ENCODE measurements around the gene MLPH.
"Not testable (repeated sequence)": the region's sequence is repeated elsewhere in the genome, so short reads cannot be mapped to it uniquely, and the experiment has no call there.

The MLPH gene

DNA sequence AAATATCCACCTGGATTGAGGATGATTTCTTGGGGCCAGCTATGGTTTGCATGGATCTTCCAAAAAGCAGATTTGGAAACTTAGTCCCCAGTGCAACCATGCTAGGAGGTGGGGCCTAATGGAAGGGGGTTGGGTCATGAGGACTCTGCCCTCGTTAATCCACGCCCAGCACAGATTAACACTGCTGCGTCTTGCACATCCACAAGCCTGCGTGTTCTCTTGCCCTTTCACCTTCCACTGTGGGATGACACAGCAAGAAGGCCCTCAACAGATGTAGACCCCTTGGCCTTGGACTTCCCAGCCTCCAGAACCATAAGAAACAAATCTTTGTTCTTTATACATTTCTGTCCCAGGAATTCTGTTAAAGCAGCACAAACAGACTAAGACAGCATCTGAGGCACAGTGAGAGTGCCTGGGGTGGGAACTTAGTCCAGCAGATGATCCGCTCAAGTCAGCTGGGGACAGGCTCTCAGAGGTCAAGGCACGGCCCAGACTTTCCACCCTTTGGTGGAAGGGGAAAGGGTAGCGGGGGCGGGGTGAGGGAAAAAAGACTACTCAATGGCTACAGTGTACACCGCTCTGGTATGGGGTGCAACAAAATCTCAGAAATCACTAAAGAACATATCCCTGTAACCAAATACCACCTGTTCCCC, 101.1 kb downstream of the MLPH start:
- no peak for DNase-seq (ENCODE audit: low spot score)

DNA sequence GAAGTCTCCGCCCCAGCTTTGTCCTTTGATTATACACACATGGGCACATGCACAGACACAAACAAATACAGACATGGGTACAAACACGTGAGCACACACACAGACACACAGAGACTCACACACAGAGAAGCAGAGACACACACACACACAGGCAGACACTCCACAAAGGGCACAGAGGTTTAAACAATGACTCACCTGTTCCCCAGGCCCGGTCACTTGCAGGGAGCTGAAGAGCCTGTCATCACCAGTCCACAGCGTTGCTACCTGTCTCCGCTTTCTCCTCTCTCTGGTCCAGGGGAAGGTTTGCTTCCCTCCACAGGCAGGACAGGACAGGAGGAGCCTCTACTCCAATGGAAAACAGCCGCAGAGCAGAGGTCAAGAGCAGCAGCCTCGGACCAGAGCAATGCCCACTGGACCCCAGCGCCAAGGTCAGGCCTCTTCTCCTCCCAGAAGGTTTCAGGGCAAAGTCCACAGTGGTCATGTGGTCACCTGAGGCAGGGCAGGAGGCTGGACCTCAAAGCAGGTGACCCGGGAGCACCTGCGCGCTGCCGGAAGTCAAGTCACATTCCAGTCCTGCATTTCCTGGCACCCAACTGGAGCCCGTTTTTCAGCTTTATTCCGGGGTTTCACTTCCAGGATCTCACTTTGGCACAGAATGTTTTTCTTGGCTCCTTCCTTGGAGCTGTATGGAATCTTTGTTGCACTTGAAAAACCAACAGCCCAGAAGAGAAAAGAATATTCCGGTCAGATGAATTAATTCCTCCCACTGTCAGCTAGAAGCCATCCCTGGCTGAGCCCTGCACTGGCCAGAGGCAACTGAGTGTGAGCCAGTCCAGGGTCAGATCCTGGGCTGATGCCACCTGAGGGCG, 103.5 kb downstream of the MLPH start, which contains the start of gene RAB17:
TSS of gene RAB17 (minus strand) at position 463 of the 869 bp plus-strand sequence. CDS start 4,580 bp downstream, outside the sequence.
- no peak for DNase-seq (ENCODE audit: low spot score)

DNA sequence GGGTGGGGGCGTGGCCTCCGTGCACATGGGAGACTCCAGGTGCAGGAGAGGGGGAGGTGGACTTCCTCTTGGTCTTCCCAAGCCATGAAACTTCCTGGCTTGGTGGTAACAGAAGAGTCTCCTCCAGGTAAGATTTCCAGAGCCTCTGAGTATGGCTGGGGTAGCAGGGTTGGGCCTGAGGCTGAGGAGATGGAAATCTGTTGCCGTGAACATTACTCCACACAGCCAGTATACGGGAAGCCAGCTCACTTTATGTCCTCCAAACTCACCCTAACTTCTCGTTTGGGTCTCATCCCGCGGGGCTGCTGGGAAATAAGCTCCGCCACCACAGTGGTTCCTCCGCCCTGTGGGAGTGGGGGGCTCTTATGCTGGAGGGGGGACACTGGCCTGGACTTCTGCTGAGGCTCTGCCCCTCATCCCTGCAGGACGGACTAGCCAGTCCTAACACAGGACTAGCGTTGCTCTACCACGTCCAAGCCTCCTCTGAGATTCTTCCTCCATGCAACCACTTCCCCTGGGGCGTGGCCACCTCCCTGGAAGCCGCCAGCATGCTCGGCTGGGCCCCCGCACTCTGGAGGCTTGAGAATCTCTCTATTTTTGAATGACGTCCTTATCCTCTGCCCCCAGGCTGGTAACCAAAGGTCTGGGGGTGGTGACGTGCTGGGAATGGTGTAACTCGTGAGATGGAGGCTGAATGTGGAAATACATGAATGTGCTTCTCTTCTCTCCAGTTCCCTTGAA, 104.3 kb downstream of the MLPH start:
- DNase-seq (ENCODE audit: low spot score), result peak; percentile 30

DNA sequence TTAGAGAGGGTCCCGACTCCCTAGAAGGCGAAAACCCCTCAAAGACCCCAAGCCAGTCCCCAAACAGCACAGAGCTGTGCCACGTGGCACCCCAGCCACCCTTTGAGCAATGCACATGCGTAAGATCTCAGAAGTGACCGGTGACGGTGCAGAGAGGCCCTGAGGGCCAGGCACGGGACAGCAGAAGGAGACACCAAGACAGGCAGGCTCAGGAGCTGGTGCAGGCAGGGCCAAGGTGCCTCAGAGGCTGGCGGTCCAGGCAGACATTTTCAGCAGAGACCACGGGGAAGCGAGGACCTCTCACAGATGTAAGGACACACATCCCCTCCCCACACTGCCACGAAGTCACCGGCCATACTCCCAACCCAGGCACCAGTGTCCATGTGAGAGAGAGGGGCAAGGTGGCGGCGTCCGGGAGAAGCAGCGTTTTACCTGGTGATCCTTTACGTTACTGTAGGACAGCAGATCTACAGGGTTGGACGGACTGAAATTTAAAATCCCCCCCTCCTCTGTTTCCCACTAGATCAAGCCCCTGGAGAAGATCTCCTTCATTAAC, 105.5 kb downstream of the MLPH start:
- no peak for DNase-seq (ENCODE audit: low spot score)

DNA sequence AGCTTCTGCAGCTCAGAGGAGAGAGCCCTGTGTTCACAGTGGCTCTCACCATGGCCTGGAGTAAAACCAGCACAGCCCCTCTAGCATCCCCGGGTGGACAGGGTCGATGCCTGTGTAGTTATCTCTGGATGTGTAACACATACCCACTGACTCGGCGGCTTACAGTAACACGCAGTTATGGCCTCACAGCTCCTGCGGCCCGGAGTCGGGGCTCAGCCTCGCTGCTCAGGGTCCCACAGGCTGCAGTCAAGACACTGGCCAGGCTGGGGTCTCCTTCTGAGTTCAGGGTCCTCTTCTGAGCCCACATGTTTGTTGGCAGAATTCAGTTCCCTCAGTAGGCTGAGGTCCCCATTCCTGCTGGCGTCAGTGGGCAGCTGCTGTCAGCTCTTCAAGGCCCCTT, 106.0 kb downstream of the MLPH start:
- no peak for DNase-seq (ENCODE audit: low spot score)

DNA sequence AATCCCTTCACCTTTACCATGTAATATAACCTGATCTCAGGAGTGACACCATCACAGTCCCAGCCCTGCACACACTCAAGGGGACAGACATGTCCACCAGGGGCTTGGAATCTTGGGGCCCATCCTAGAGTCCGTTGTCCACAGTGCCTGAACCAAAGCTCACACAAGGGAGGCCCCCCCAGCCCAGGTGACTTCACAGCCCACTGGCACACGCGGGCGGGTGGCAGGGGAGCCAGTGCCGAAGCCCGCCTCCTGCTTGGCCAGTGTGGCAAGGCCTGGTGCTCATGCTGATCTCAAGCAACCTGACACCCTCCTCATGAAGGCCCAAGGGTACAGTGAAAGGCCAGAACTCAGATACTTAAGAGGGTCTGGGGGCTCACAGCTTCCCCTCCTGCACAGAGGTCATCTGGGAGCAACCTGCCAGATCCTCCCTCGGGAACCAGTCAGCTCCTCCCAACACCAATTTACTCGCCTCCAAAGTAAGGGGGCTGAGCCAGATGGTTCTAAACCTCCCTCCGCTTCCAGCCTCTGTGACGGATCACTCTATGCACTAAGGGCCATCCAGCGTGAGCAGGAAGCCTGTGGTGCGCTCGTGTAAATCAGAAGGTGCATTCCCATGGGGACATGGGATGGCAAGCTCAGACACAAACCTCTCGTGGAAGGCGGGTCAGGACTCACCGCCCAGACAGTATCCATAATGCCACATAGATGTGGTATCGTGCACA, 106.7 kb downstream of the MLPH start:
- no peak for DNase-seq (ENCODE audit: low spot score)

DNA sequence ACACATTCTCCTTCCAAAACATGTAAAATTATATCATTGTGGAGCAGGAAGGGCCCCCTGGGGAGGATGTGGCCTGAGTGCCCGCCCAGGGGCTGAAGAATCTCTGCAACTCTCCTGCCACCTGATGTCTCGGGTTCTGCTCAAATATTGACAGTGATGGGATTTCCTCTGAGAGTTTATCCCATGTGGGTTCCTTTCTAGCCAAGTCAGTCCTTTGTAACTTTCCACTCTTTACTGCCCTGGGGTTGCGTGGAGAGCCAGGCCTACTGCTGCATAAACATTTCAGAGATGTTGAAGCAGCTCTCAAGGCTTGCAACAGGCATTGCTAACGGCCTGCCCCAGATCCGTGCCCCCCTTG, 107.4 kb downstream of the MLPH start:
- DNase-seq (ENCODE audit: low spot score), result no peak

DNA sequence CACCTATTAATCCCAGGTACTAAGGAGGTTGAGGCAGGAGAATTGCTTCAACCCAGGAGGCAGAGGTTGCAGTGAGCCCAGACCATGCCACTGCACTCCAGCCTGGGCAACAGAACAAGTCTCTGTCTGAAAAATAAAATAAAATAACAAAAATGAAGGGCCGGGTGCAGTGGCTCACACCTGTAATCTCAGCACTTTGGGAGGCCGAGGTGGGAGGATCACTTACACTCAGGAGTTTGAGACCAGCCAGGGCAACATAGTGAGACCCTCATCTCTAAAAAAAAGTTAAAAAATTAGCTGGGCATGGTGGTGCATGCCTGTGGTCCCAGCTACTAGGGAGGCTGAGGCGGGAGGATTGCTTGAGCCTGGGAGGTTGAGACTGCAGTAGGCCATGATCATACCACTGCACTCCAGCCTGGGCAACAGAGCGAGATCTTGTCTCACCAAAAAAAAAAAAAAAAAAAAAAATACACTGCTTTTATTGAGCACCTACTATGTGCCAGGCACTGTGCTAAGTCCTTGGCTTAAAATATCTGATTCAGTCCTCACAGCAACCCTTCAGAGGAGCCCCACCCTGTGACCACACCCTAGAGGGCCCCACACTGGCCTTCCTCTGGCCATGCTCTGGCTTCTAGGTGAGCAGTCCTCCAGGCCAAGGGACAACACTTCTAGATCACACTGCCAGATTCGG, 108.9 kb downstream of the MLPH start:
- DNase-seq (ENCODE audit: low spot score), result not testable (repeated sequence)

DNA sequence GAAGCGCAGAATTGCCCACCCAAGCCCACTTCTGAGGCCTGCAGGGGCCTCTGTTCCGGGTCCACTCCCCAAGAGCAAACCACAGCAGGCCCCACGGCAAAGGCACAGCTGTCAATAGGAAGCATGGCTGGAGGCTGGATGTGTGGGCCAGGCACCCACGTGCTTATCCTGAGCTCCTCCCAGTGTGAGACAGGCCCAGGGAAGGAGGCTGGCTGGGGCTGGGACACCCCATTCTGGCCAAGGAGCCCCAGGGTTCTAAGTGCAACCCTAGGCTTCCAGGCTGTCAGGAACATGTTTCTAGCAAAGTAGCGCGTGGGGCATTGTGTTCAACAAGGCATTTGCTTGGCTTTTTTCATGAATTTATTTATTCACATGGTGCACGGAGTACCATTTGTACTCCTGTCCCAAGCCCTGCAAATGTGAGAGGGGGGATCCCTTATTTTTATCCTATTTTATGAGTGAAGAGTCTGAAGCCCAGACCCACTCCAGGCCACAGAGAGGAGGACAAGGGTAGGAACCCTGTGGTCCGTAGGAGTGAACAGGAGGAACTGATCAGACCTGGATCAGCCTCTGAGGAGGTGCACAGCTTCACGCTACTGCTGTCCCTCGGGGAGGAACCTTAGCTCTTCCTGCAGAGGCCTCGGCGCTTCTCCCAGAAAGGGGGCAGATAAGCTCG, 109.6 kb downstream of the MLPH start:
- no peak for DNase-seq (ENCODE audit: low spot score)

DNA sequence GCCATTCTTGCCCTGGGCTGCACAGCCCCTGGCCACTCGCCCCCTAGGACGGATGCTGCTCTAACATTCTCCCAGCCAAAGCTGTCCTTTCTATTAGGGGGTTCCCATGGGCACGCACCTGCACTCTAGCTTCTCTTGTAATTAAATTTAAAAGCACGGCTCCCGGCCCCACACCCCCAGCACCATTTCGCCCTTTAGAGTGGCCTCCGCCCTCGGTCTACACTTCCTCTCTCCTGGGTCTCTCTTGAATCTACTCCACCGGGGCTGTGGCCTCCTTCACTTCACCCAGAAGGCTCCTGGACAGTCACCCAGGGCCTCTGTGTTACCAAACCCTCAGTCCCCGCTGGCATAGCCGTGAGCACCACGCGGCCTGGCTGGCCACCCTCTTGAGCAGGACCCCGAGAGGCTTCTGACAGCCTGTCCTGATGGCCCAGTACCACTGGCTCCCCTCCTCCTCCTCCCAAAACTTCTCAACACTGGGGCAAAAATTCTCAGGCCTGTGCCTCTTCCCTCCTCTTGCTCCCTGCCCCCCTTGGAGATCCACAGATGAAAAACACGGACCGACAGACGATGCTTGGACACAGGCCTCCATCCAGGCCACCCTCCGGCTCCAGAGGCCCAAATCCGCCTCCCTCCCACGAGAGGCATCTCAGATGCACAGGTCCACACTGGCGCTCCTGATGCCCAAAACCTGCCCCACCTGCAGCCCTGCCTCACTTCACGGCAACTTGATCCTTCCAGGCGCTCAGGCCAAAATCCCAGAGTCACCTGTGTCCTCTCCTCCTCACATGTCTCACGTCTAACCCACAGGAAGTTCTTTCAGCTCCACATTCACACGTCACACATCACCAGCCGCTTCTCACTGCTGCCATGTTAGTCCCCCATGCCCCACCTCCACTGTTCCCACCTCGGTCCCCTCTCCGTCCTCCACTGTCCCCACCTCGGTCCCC, 110.4 kb downstream of the MLPH start:
- DNase-seq (ENCODE audit: low spot score), result no peak

DNA sequence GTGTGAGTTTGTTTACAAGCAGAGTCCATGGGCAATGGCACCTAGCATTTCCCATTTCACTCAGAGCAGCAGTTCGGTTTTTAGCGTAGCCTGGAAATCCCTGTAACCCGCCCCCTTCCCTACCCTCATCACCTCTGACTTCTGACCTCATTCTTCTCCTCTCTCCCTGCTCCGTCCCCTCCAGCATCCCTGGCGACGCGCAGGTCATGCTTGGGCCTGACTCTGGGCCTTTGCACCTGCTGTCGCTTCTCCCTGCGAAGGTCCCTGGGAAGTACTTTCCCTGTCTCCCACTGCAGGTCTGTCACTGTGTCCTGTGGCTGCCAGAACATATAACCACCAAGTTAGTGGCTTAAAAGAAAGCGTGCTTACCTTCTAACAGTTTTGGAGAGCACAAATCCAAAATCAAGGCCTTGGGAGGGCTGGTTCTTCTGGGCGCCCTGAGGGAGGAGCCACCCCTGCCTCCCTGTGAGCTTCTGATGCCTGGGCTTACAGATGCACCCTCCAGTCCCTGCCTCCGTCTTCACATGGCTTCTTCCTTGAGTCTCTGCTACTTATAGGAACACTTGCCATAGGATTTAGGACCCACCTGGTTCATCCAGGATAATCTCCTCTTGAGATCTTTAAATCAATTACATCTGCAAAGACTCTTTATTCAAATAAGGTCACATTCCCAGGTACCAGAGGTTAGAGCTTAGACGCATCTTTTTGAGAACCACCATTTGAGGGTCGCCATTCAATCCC, 111.6 kb downstream of the MLPH start:
- no peak for DNase-seq (ENCODE audit: low spot score)

DNA sequence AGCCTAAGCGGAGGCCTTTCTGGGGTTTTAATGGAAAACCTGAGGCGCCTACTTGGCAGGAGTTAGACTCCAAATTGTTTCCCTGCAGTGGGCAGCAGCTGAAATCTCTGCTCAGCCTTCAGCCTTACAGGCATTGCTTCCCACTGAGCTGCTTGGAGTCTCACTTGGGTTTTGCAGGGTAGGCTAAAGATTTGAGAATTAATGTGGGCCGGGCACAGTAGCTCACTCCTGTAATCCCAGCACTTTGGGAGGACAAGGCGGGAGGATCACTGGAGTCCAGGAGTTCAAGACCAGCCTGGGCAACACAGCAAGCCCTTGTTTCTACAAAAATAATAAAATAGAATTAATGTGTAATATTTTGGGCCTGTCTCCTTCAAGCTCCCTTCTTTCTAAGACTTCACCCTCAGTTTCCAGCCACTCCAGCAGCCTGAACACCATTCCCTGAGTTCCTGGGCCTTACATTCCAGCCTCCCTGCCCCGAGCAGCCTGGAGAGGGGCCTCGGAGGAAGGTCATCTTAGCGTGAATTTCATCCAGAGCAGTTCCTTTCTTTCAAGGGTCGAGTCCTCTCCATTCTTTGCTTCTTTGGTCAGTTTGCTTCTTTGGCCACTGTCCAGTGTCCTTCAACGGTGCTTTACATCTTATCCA, 112.5 kb downstream of the MLPH start:
- no peak for DNase-seq (ENCODE audit: low spot score)

DNA sequence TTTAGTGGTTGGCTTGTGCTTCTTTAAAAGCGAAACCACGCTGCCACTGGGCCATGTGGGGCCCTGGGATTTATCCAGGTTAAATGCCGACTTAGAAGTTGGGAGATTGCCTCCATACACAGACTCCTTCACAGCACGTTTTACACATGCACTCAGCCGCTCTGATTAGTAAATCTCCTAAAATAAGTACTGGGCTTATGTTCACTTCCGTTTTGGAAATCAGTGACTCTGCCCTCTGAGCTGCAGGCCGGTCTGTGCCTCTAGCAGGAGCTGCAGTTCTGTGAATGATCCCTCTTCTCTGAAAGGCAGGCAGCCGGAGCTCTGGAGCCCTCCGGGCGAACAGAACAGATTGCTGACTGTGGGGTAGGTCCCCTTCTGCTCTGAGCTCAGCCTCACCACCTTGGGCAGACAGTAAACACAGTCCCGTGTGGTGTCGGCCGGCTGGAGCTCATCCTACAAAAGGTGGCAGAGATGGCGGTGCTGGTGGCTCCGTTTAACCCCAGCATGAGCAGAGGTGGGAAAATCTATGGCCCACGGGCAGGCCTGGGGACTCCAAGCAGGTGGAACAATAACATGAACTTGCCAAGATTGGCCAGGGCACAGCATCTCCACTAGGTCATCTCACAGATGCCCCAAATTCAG, 113.3 kb downstream of the MLPH start:
- no peak for DNase-seq (ENCODE audit: low spot score)

DNA sequence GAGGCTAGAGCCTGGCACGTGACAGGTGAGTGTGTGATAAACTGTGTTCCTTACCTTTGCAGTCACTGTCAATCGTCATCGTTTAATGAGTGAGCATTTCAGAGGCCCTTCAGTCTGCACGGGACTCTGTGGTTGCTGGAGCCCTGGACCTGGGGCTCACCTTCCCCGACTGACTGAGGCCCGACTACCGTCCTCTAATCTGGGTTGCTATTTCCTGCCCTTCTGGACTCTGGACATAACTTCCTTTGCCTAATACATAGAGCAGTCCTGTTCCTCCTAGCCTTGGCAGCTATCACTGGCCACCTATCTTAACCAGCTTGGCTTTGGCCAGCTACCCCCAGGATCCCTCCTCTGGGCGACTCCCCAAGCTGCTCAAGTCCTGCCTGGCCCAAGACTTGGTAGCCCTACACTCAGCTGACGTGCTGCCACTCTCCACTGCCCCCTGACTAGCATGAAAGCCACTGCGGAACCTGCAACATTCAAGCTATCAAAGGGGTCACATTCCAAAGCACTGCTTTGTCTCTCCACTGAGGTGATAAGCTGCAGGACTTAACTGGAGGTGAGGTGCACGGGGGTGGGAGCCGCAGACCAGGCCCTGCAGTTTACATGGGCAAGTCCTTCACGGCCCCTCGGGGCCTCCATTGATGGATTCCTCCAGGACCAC, 114.5 kb downstream of the MLPH start:
- DNase-seq (ENCODE audit: low spot score), result no peak

DNA sequence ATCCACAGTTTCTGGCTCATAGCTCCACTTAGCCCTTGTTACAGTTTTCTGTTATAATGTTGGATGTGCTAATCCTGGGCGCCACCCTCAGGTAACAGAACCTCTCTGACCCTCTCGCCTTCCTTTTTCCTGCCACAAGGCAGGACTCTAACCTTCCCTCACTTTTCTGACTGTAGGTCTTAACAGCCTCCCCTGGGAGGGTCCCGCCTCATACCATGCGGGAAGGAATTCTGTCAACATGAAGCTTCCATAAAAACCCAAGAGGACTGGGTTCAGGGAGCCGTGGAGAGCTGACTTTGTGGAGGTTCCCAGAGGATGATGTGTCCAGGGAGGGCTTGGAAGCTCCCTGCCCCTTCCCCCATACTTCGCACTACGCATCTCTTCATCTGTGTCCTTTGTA, 115.4 kb downstream of the MLPH start:
- no peak for DNase-seq (ENCODE audit: low spot score)

DNA sequence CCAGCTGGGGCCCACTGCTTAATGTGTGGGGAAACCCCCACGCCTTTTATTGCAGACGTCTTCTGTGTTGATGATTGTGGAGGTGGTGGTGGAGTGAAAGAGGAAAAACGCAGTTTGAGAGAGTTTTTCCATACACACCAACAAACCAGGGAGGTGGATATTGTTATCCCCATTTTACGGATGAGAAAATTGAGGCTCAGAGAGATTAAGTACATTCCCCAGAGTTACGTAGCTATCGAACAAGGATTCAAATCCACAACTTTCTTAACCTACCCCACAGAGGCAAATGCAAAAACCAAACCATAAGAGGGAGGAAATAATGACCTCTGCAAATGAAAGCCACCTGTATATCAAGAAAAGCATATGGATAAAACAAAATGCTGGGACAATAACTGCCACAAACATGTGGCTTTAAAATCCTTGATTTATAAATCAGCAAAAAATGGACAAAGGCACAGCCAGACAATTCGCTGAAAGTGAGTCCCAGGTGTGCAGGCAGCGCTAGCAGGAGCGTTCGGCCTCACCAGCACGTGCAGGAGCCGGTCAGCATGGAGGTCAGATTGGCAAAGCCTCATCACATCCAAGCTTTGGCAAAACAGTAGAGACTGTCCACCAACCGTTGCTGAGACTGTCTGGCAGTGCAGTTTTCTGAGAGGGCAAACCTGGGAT, 116.1 kb downstream of the MLPH start:
- DNase-seq (ENCODE audit: low spot score), result no peak

Measured in putamen (tissue), 1 donor.